WERI-Rb-1 (cell line): Measurements from ENCODE around the gene TEDC1.
A peak's percentile ranks its signal among the peaks of the same experiment; 100 is the strongest.

Experiments
- DNase-seq: peaks from one replicate; pipeline ENCODE4 v3.0.0-alpha.2; 2020
- H3K27ac ChIP-seq: fragments of 250-450 bp; sonication (Bioruptor Pico); 2 replicates; pipeline ENCODE4 v1.5.1; 2020; ENCODE audit warnings: mild to moderate bottlenecking, moderate library complexity
- H3K27me3 ChIP-seq: fragments of 250-450 bp; sonication (Bioruptor Pico); 2 replicates; pipeline ENCODE4 v1.5.1; 2021; ENCODE audit warnings: mild to moderate bottlenecking, low read depth, moderate library complexity; ENCODE audit not compliant: insufficient read depth, severe bottlenecking
- H3K36me3 ChIP-seq: fragments of 250-450 bp; sonication (Bioruptor Pico); 2 replicates; pipeline ENCODE4 v1.5.1; 2020; ENCODE audit warnings: mild to moderate bottlenecking, moderate library complexity
- H3K4me3 ChIP-seq: 2 replicates; pipeline ENCODE4 v1.5.1; 2011; ENCODE audit warnings: low read depth, mild to moderate bottlenecking, control low read depth, low read length
- H3K9me3 ChIP-seq: fragments of 250-450 bp; sonication (Bioruptor Pico); 2 replicates; pipeline ENCODE4 v1.5.1; 2021; ENCODE audit warnings: mild to moderate bottlenecking, moderate library complexity; ENCODE audit not compliant: severe bottlenecking
- CTCF ChIP-seq: IDR thresholded peaks from 2 replicates; pipeline ENCODE4 v1.5.1; 2011; ENCODE audit warnings: low read depth, mild to moderate bottlenecking, control low read depth, inconsistent platforms, low read length

TEDC1 gene

GRCh38 chr14:105471297-105471821 lies 19.7 kb upstream of the TEDC1 start:
- Histone ChIP-seq H3K9me3 (no peaks in the 10 kb centered on the region), H3K27ac (peak overlapping the region; percentile 26), H3K27me3 (no peaks in the 10 kb centered on the region), H3K36me3 (peaks cover 24% of the 10 kb centered on the region), H3K4me3 (no peak overlapping the region)
- no peak for DNase-seq
- TF ChIP-seq CTCF, result peak; percentile 43; the same call in 1 of the 2 replicates

- TF ChIP-seq CTCF, result no peak
- no peaks in the 10 kb centered on the region for H3K9me3 ChIP-seq
- peaks cover 19% of the 10 kb centered on the region for H3K36me3 ChIP-seq
- no peak overlapping the region for H3K4me3 ChIP-seq
- DNase-seq, result no peak
- H3K27me3 ChIP-seq, result no peaks in the 10 kb centered on the region
- no peak overlapping the region for H3K27ac ChIP-seq
Measured at GRCh38 chr14:105471823-105472485, 19.1 kb upstream of the TEDC1 start.

- peaks cover 13% of the 10 kb centered on the region for H3K36me3 ChIP-seq
- H3K27me3 ChIP-seq, result no peaks in the 10 kb centered on the region
- H3K27ac ChIP-seq, result no peak overlapping the region
- no peaks in the 10 kb centered on the region for H3K9me3 ChIP-seq
- no peak for DNase-seq
- H3K4me3 ChIP-seq, result no peak overlapping the region
- TF ChIP-seq CTCF, result no peak
Measured at GRCh38 chr14:105472486-105472991, 18.5 kb upstream of the TEDC1 start.

- Histone ChIP-seq H3K9me3 (no peaks in the 10 kb centered on the region), H3K36me3 (peaks cover 10% of the 10 kb centered on the region), H3K4me3 (peak overlapping the region; percentile 61), H3K27ac (peak overlapping the region; percentile 93), H3K27me3 (no peaks in the 10 kb centered on the region)
- no peak for DNase-seq
- no peak for TF ChIP-seq CTCF
Measured at GRCh38 chr14:105473033-105473676, 17.9 kb upstream of the TEDC1 start.

DNA sequence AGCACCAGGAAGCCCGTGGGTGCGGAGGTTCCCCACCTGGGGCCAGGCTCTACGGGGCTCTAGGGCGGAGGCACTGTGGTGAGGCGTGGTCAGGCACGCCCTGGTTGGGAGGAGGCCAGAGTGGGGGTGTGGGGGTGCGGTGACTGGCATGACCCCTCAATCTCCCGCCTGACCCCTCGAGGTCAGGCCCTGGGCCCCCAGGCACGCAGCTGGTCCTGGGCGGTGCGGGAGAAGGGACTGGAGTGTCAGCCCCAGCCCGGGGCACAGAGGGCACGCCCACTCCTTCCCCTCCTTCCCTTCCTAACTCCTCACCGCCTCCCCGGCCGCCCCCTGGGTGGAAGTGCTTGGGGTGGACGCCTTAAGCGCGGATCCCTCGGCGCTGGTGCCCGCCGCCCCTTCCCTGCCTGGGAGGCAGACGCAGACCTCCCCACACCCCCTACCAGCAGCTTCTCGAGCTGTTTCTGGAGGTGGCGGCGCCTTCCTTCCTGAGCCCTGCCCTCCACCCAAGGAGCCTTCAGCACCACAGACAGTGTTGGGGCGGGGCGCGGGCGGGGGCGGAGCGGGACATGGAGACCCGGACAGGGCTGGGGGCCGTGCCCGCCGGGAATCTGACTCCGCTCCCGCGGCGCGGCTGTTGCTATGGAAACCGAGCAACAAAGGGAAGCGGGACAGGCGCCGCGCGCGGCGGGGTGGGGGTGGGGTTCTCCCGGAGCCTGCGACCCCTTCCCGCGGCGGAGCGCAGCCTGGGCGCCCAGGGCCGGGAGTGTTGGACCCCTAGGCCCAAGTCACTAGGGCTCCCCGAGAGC lies 17.2 kb upstream of the TEDC1 start:
- no peak for TF ChIP-seq CTCF
- Histone ChIP-seq H3K36me3 (peaks cover 6% of the 10 kb centered on the region), H3K27me3 (no peaks in the 10 kb centered on the region), H3K27ac (peak overlapping the region; percentile 93), H3K4me3 (peak overlapping the region; percentile 61), H3K9me3 (no peaks in the 10 kb centered on the region)
- DNase-seq, result peak; percentile 97
